ENCODE measurements around the gene RINL.
"Not testable (repeated sequence)": the region's sequence is repeated elsewhere in the genome, so short reads cannot be mapped to it uniquely, and the experiment has no call there.

RINL gene

GRCh38 chr19:38904581-38905539 is 26.8 kb upstream of the RINL start:
- DNase-seq = no peak

GRCh38 chr19:38901683-38902082 is 23.6 kb upstream of the RINL start:
- no peak for DNase-seq

- DNase-seq = no peak
Measured at GRCh38 chr19:38900743-38901190, 22.7 kb upstream of the RINL start.

GRCh38 chr19:38900202-38900629 is 22.1 kb upstream of the RINL start:
- DNase-seq = no peak

- peak; percentile 99 for DNase-seq
Measured at GRCh38 chr19:38899447-38900201, 21.5 kb upstream of the RINL start, which contains the start of the genes NFKBIB and SIRT2. Gene NFKBIB, plus strand, starts transcription at chr19:38899969. Its CDS starts 64 bp downstream, at chr19:38900033. Gene SIRT2, minus strand, starts transcription at chr19:38899618. Its CDS starts 97 bp downstream, at chr19:38899521.

- DNase-seq = no peak
Measured at GRCh38 chr19:38898788-38899446, 20.8 kb upstream of the RINL start.

- no peak for DNase-seq
Measured at GRCh38 chr19:38894968-38895367, 16.9 kb upstream of the RINL start.

GRCh38 chr19:38893341-38893771 is 15.3 kb upstream of the RINL start:
- no peak for DNase-seq

- DNase-seq = no peak
Measured at GRCh38 chr19:38892841-38893240, 14.8 kb upstream of the RINL start.

GRCh38 chr19:38891771-38892170 is 13.7 kb upstream of the RINL start:
- DNase-seq = no peak

GRCh38 chr19:38890686-38891085 is 12.6 kb upstream of the RINL start:
- DNase-seq = no peak

GRCh38 chr19:38889803-38890202 is 11.7 kb upstream of the RINL start:
- no peak for DNase-seq

- DNase-seq = no peak
Measured at GRCh38 chr19:38888876-38889275, 10.8 kb upstream of the RINL start.

GRCh38 chr19:38884691-38885090 is 6.6 kb upstream of the RINL start:
- not testable (repeated sequence) for DNase-seq

GRCh38 chr19:38883286-38883685 is 5.2 kb upstream of the RINL start:
- DNase-seq = no peak

GRCh38 chr19:38880882-38881609 is 3.0 kb upstream of the RINL start:
- DNase-seq = no peak

- no peak for DNase-seq
Measured at GRCh38 chr19:38880076-38880881, 2.2 kb upstream of the RINL start.

GRCh38 chr19:38879400-38879751 is 1.3 kb upstream of the RINL start:
- no peak for DNase-seq

GRCh38 chr19:38878575-38879399 is 712 bp upstream of the RINL start:
- no peak for DNase-seq

- no peak for DNase-seq
Measured at GRCh38 chr19:38875656-38876395, 2.2 kb downstream of the RINL start.

All from NCI-H526 treated with DMSO at 0.1 percent for 48 hours (cell line).